CD4-positive, CD25-positive, alpha-beta regulatory T cell (primary cell): ENCODE data around the gene CD2AP. TPM values are rescaled to one million over a fixed set of nuclear protein-coding genes. Genes with fewer than 3 reads are reported as not detected.

Source experiments
- ATAC-seq, 2 donors: fragments of 150-1000 bp; cut with Tn5 transposase; one replicate each; pipeline ENCODE4 v1.10.0; 2021; ENCODE audit warnings: low read depth in 2 of 2, moderate number of reproducible peaks in 2 of 2, moderate library complexity in 1 of 2
- DNase-seq, 3 donors: peaks; one replicate each; pipeline versions ENCODE4 v3.0.0 to v3.0.0-alpha.2; 2012 to 2022; ENCODE audit warnings: mixed read lengths in 1 of 3
- H3K27ac ChIP-seq: one replicate; pipeline ENCODE4 v1.7.0; 2013; ENCODE audit warnings: mild to moderate bottlenecking, low read length; ENCODE audit not compliant: insufficient read depth, poor library complexity, severe bottlenecking
- H3K27me3 ChIP-seq: one replicate; pipeline ENCODE4 v1.7.0; 2013; ENCODE audit warnings: low read length; ENCODE audit not compliant: control insufficient read depth, insufficient read depth
- H3K36me3 ChIP-seq: one replicate; pipeline ENCODE4 v1.7.0; 2013; ENCODE audit warnings: mild to moderate bottlenecking, low read length, moderate library complexity; ENCODE audit not compliant: control insufficient read depth, insufficient read depth
- H3K4me1 ChIP-seq: 2 replicates; pipeline ENCODE4 v1.7.0; 2013; ENCODE audit warnings: mild to moderate bottlenecking, low read length; ENCODE audit not compliant: insufficient read depth, control insufficient read depth, poor library complexity, severe bottlenecking
- H3K4me3 ChIP-seq: one replicate; pipeline ENCODE4 v1.7.0; 2013; ENCODE audit warnings: low read depth, mild to moderate bottlenecking, low read length, moderate library complexity
- H3K9me3 ChIP-seq, 2 experiments: 1 replicate in 1 of 2; 2 replicates in 1 of 2; pipeline ENCODE4 v1.7.0; 2013; ENCODE audit warnings: low read length in 2 of 2, mild to moderate bottlenecking in 1 of 2, moderate library complexity in 1 of 2; ENCODE audit not compliant: control insufficient read depth in 2 of 2
- H3K27ac Mint-ChIP-seq, 3 donors: one replicate each; pipeline ENCODE4 v1.8.0; 2020 to 2022; ENCODE audit warnings: mild to moderate bottlenecking in 3 of 3, mixed read lengths in 3 of 3, moderate library complexity in 2 of 3
- H3K27me3 Mint-ChIP-seq: one replicate; pipeline ENCODE4 v1.8.0; 2022; ENCODE audit warnings: mild to moderate bottlenecking, mixed read lengths
- H3K36me3 Mint-ChIP-seq: one replicate; pipeline ENCODE4 v1.8.0; 2020; ENCODE audit warnings: mixed read lengths
- H3K4me1 Mint-ChIP-seq, 4 donors: one replicate each; pipeline ENCODE4 v1.8.0; 2020 to 2022; ENCODE audit warnings: mixed read lengths in 4 of 4, mild to moderate bottlenecking in 1 of 4
- H3K4me3 Mint-ChIP-seq, 4 donors: one replicate each; pipeline ENCODE4 v1.8.0; 2020 to 2022; ENCODE audit warnings: mild to moderate bottlenecking in 4 of 4, mixed read lengths in 4 of 4, moderate library complexity in 3 of 4
- H3K9me3 Mint-ChIP-seq, 7 donors: one replicate each; pipeline ENCODE4 v1.8.0; 2020 to 2022; ENCODE audit warnings: mixed read lengths in 7 of 7, mild to moderate bottlenecking in 3 of 7, moderate library complexity in 2 of 7
- polyA plus RNA-seq, 4 donors: library from polyadenylated mRNA; unstranded; fragments of 300-500 nt; fragmentation: Illumina TruSeq; gene quantifications; one replicate each; pipeline ENCODE4 v1.2.3, GENCODE V29; 2021
- total RNA-seq: library from RNA; stranded (reverse); gene quantifications from one replicate; pipeline ENCODE4 v1.2.3, GENCODE V29; 2022

Gene CD2AP
- total and polyA plus RNA-seq, 5 donors from 2014 or later = 4.0 to 30.5 (median 6.5) TPM

DNA sequence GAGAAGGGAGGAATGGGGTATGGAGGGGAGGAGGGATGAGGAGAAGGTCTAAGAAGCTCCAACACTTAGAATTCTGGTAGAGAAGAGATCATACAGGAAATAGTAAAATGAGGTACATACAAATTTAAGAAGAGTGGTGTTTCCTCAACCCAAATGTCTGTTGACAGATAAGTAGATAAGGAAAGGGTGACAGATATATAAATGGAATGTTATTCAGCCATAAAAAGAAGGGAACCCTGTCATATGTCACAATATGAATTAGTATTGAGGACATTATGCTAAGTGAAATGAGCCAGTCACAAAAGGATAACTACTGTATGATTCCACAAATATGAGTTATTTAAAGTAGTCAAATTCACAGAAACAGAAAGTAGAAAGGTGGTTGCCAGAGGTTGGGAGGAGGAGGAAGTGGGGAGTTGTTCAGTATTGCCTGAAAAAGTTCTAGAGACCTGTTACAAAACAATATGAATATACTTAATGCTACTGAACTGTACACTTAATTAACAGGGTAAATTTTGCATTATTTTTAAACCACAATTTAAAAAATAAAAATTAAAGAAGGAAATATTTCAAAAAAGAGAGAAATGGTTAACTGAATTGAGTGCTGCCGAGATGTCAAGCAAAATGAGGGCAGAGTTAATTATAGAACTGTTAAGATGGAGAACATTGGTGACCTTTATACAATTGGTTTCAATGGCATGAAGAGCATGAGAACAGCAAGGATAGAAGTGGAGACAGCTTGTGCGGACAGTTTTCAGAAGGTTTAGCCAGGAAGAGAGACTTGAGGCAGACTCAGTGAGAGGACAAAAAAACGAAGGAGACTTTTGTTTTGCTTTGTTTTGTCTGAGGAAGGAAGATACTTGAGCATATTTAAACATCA is 173.2 kb downstream of the CD2AP start:
- Mint-ChIP-seq H3K27ac (no peak overlapping the region), H3K4me1 (no peaks in the 10 kb centered on the region), H3K27me3 (no peaks in the 10 kb centered on the region), H3K9me3 (no peaks in the 10 kb centered on the region), H3K36me3 (no peaks in the 10 kb centered on the region), H3K4me3 (no peak overlapping the region)
- no peak overlapping the region for H3K4me3 ChIP-seq
- no peaks in the 10 kb centered on the region for H3K9me3 ChIP-seq
- no peaks in the 10 kb centered on the region for H3K36me3 ChIP-seq
- H3K4me1 ChIP-seq = no peaks in the 10 kb centered on the region
- no peaks in the 10 kb centered on the region for H3K27me3 ChIP-seq
- H3K27ac ChIP-seq = no peak overlapping the region
- DNase-seq = peak in 1 of 3 donors; percentile 9
- no peak for ATAC-seq

DNA sequence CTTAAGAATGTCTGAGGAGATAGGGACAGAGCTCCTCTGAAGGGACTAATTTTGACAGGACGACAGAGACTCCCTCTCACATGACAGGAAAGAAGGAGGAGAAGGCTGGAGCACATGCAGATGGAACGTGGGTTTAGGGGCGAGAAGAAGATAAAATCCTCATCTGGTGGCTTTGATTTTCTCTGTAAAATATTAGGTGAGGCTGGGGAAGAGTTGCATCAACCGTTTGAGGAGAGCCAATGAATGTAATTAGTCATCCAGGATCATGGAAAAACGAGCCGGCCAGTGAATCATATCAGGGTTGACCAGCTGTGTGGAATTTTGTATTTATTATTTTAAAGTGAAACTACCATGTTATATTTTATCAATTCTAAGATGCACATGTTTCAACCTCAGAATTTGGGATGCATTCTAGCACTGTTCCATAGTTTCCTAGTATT is 173.9 kb downstream of the CD2AP start:
- no peaks in the 10 kb centered on the region for H3K9me3 ChIP-seq
- no peaks in the 10 kb centered on the region for H3K36me3 ChIP-seq
- no peaks in the 10 kb centered on the region for H3K4me1 ChIP-seq
- no peak overlapping the region for H3K4me3 Mint-ChIP-seq
- no peak overlapping the region for H3K27ac Mint-ChIP-seq
- H3K9me3 Mint-ChIP-seq = no peaks in the 10 kb centered on the region
- no peaks in the 10 kb centered on the region for H3K27me3 ChIP-seq
- no peak overlapping the region for H3K27ac ChIP-seq
- H3K36me3 Mint-ChIP-seq = no peaks in the 10 kb centered on the region
- H3K4me3 ChIP-seq = no peak overlapping the region
- no peaks in the 10 kb centered on the region for H3K27me3 Mint-ChIP-seq
- DNase-seq (no peak), ATAC-seq (no peak)
- no peaks in the 10 kb centered on the region for H3K4me1 Mint-ChIP-seq

DNA sequence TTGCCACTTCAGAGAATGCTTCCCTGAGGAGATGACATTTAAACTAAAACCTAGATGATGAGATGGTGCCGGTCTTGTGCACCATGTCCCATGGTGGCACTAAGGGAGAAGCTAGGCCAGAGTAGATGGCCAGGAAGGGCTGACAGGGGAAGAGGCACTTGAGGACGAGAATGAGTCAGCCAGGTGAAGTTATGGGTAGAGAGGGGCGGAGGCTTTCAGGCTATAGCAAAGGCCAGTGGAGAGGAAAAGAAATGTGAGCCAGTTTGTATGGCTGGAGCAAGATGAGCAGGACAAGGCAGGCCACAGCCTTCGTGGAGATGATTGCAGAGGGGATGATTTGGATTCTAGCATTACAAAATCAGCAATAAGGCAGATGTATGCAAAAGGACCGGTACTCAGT is 176.1 kb downstream of the CD2AP start:
- Histone ChIP-seq H3K27ac (no peak overlapping the region), H3K36me3 (no peaks in the 10 kb centered on the region), H3K4me1 (no peaks in the 10 kb centered on the region), H3K9me3 (no peaks in the 10 kb centered on the region), H3K27me3 (no peaks in the 10 kb centered on the region), H3K4me3 (no peak overlapping the region)
- Mint-ChIP-seq H3K27me3 (peaks cover 6% of the 10 kb centered on the region), H3K4me3 (no peak overlapping the region), H3K27ac (no peak overlapping the region), H3K4me1 (no peaks in the 10 kb centered on the region), H3K36me3 (no peaks in the 10 kb centered on the region), H3K9me3 (no peaks in the 10 kb centered on the region)
- DNase-seq = no peak
- no peak for ATAC-seq

DNA sequence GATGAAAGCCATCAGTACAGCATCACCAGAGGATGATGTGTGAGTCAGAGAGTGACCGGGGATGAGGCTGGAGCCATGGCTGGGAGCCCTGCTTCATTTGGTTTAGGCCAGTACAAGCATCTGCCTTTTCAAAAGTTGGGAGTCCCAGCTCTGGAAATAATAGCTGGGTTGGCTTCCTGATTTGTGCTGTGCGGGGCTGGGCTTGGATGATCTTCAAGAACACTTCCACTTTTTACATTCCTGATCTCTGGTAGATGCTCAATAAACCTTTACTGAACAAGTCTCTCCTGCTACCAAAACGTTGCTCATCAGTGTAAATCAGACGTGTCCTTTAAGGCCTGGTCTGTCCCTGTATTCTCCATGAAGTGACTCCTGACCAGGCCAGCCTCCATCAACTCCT is 176.7 kb downstream of the CD2AP start:
- Mint-ChIP-seq H3K9me3 (no peaks in the 10 kb centered on the region), H3K4me1 (no peaks in the 10 kb centered on the region), H3K27me3 (peaks cover 6% of the 10 kb centered on the region), H3K4me3 (no peak overlapping the region), H3K27ac (no peak overlapping the region), H3K36me3 (no peaks in the 10 kb centered on the region)
- Histone ChIP-seq H3K36me3 (no peaks in the 10 kb centered on the region), H3K4me1 (no peaks in the 10 kb centered on the region), H3K27ac (no peak overlapping the region), H3K27me3 (no peaks in the 10 kb centered on the region), H3K4me3 (no peak overlapping the region), H3K9me3 (no peaks in the 10 kb centered on the region)
- DNase-seq (no peak), ATAC-seq (no peak)

DNA sequence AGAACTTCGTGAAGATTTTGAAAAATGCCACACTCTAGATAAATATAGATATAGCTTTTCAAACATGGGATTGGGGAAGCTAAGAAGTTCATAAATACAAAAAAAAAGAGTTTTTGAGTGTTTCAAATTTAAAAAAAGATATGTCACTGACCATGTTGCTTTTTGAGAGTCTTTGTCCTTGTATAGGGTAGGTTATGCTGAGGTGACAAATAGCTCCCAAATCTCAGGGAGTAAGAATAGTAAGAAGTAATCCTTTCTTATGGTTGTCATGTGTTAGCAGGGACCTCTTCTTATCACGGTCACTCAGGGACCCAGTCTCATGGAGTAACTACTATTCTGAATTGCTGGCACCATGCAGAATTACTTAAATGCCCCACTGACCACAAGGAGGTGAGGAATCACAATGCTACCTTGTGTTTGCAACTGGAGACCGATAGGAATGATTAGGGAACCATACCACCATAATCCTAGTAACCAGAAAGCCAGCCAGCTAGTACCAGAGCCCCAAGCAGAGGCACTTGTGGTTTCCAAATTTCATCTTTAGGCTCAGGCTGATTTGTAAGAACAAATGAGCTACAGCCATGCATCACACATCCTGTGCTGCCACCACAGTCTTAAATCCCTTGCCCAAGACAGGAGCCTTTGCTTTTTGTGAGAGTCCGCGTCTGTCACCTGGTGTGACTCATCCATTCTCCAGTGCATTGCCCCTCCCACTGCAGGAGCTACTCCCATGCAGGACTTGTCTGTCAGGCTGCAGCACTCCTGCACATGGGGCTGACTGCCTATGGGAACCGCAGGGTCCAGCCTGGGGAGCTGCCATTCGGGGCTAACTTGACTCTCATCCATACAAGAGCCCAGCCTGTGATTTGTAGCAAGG is 178.4 kb downstream of the CD2AP start:
- H3K4me3 ChIP-seq = no peak overlapping the region
- H3K9me3 Mint-ChIP-seq = no peaks in the 10 kb centered on the region
- H3K4me1 Mint-ChIP-seq = no peaks in the 10 kb centered on the region
- DNase-seq (peak in 1 of 3 donors; percentile 30), ATAC-seq (peak in 1 of 2 donors; percentile 53)
- no peak overlapping the region for H3K4me3 Mint-ChIP-seq
- peaks cover 16% of the 10 kb centered on the region for H3K27me3 Mint-ChIP-seq
- no peak overlapping the region for H3K27ac ChIP-seq
- H3K27me3 ChIP-seq = no peaks in the 10 kb centered on the region
- H3K36me3 ChIP-seq = no peaks in the 10 kb centered on the region
- H3K4me1 ChIP-seq = no peaks in the 10 kb centered on the region
- no peak overlapping the region for H3K27ac Mint-ChIP-seq
- no peaks in the 10 kb centered on the region for H3K36me3 Mint-ChIP-seq
- H3K9me3 ChIP-seq = no peaks in the 10 kb centered on the region

DNA sequence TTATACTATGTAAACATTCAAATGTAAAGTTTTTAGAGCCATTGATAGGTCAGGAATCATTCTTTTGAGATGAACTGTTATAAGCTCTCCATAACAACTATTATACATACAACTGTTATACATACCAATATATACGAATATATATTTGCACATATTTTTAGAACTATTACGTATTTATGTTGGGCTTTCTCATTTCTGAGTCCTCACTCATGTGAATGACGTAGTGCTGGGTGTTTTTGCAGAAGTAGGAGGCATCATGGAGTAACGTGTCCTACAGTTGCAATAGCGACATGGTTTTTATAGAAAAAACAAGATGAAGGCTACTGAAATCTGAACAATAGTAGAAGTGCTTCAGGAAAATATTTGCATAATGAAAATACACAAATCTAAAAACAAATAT is 184.4 kb downstream of the CD2AP start:
- H3K27me3 Mint-ChIP-seq = peaks cover 38% of the 10 kb centered on the region
- H3K27me3 ChIP-seq = peaks cover 2% of the 10 kb centered on the region
- no peaks in the 10 kb centered on the region for H3K4me1 Mint-ChIP-seq
- H3K9me3 Mint-ChIP-seq = no peaks in the 10 kb centered on the region
- no peak for DNase-seq
- no peak for ATAC-seq
- H3K27ac Mint-ChIP-seq = no peak overlapping the region
- H3K36me3 Mint-ChIP-seq = no peaks in the 10 kb centered on the region
- no peaks in the 10 kb centered on the region for H3K4me1 ChIP-seq
- H3K4me3 Mint-ChIP-seq = no peak overlapping the region
- no peaks in the 10 kb centered on the region for H3K36me3 ChIP-seq
- no peaks in the 10 kb centered on the region for H3K9me3 ChIP-seq
- no peak overlapping the region for H3K27ac ChIP-seq
- H3K4me3 ChIP-seq = no peak overlapping the region

- H3K36me3 Mint-ChIP-seq = no peaks in the 10 kb centered on the region
- Histone ChIP-seq H3K4me3 (no peak overlapping the region), H3K9me3 (no peaks in the 10 kb centered on the region), H3K27ac (no peak overlapping the region), H3K4me1 (no peaks in the 10 kb centered on the region), H3K27me3 (peaks cover 4% of the 10 kb centered on the region), H3K36me3 (no peaks in the 10 kb centered on the region)
- H3K27me3 Mint-ChIP-seq = peaks cover 32% of the 10 kb centered on the region
- no peaks in the 10 kb centered on the region for H3K9me3 Mint-ChIP-seq
- H3K4me1 Mint-ChIP-seq = no peaks in the 10 kb centered on the region
- no peak overlapping the region for H3K27ac Mint-ChIP-seq
- DNase-seq = no peak
- no peak overlapping the region for H3K4me3 Mint-ChIP-seq
- ATAC-seq = no peak
Measured at GRCh38 chr6:47663462-47664216, 186.1 kb downstream of the CD2AP start.
